K562 (cell line): ENCODE data around the gene ASCC1.

Experiments
- BDP1 ChIP-seq: IDR thresholded peaks from 3 replicates; pipeline ENCODE4 v1.6.1; 2011; ENCODE audit not compliant: insufficient read length, insufficient read depth
- GABPA ChIP-seq: fragments of 200-800 bp; sonication (Bioruptor generic); conservative IDR thresholded peaks from 2 replicates; pipeline ENCODE4 v1.6.1; 2016; ENCODE audit warnings: low read depth, missing genetic modification characterization, missing compliant biosample characterization
- SPI1 ChIP-seq: IDR thresholded peaks from 2 replicates; pipeline ENCODE4 v1.6.1; 2011; ENCODE audit warnings: low read depth, low read length, control low read depth, borderline replicate concordance

DNA sequence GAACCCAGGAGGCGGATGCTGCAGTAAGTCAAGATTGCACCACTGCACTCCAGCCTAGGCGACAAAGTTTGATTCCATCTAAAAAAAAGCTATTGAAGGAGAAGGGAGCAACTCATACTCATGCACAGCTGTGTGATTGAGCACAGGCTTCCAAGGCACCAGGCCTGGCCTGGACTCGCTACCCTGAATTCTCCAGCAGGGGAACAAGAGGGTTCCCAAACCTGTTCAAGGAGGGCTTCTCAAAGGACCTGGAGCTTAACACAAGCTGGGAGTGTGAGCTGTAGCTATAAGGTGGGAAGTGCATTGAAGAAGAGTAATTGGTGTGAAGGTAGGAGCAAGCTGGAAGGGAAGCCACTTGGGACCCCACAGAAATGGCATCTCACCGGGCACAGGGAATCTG lies 42.5 kb upstream of the ASCC1 start:
- TF ChIP-seq BDP1 (no peak), GABPA (tag) (no peak), SPI1 (no peak)
